EL (cell line): ENCODE measurements around the gene ST6GALNAC2.
A peak's percentile ranks its signal among the peaks of the same experiment; 100 is the strongest.

Experiments used
- DNase-seq: peaks from one replicate; pipeline ENCODE4 v3.0.0-alpha.2; 2016

ST6GALNAC2 gene

GRCh38 chr17:76599694-76600460 lies 14.2 kb upstream of the ST6GALNAC2 start:
- no peak for DNase-seq

GRCh38 chr17:76598004-76598439 lies 12.4 kb upstream of the ST6GALNAC2 start:
- DNase-seq, result no peak

- no peak for DNase-seq
These were observed 11.7 kb upstream of the ST6GALNAC2 start for GRCh38 chr17:76597156-76598003.

- DNase-seq, result no peak
These were observed 9.0 kb upstream of the ST6GALNAC2 start for GRCh38 chr17:76594690-76595089.

GRCh38 chr17:76593959-76594358 lies 8.3 kb upstream of the ST6GALNAC2 start:
- no peak for DNase-seq

GRCh38 chr17:76593384-76593826 lies 7.7 kb upstream of the ST6GALNAC2 start:
- DNase-seq, result peak; percentile 33

- DNase-seq, result no peak
These were observed 2.5 kb upstream of the ST6GALNAC2 start for GRCh38 chr17:76588182-76588581.

- DNase-seq, result no peak
These were observed 1.3 kb upstream of the ST6GALNAC2 start for GRCh38 chr17:76586741-76587487.

GRCh38 chr17:76585033-76585648 lies 519 bp downstream of the ST6GALNAC2 start:
- peak; percentile 32 for DNase-seq

- DNase-seq, result no peak
These were observed 1.1 kb downstream of the ST6GALNAC2 start for GRCh38 chr17:76584427-76585032.

GRCh38 chr17:76582660-76583059 lies 3.0 kb downstream of the ST6GALNAC2 start:
- DNase-seq, result no peak

- no peak for DNase-seq
These were observed 4.1 kb downstream of the ST6GALNAC2 start for GRCh38 chr17:76581515-76581914.

- no peak for DNase-seq
These were observed 6.4 kb downstream of the ST6GALNAC2 start for GRCh38 chr17:76579281-76579680.

- DNase-seq, result no peak
These were observed 7.3 kb downstream of the ST6GALNAC2 start for GRCh38 chr17:76578376-76578775.

GRCh38 chr17:76577876-76578275 lies 7.8 kb downstream of the ST6GALNAC2 start:
- DNase-seq, result no peak

GRCh38 chr17:76576189-76576588 lies 9.5 kb downstream of the ST6GALNAC2 start:
- no peak for DNase-seq

GRCh38 chr17:76575570-76575969 lies 10.1 kb downstream of the ST6GALNAC2 start:
- DNase-seq, result no peak

GRCh38 chr17:76574166-76574565 lies 11.5 kb downstream of the ST6GALNAC2 start:
- no peak for DNase-seq

- no peak for DNase-seq
These were observed 12.6 kb downstream of the ST6GALNAC2 start for GRCh38 chr17:76573096-76573495.

- no peak for DNase-seq
These were observed 13.3 kb downstream of the ST6GALNAC2 start for GRCh38 chr17:76572201-76572910.

- DNase-seq, result no peak
These were observed 14.7 kb downstream of the ST6GALNAC2 start for GRCh38 chr17:76570877-76571471.
